Stimulated activated CD4-positive, alpha-beta T cell treated with anti-CD3 and anti-CD28 coated beads, TNF-alpha, amount 100 ng/mL, for 1 hour (primary cell): ENCODE data around the gene RAPGEF4.
"Not testable (repeated sequence)": the region's sequence is repeated elsewhere in the genome, so short reads cannot be mapped to it uniquely, and the experiment has no call there.

Source experiments
- DNase-seq, 3 donors: peaks; one replicate each; pipeline ENCODE4 v3.0.0-alpha.2; 2020; ENCODE audit warnings: low read depth in 3 of 3, low spot score in 1 of 3

Gene RAPGEF4

DNA sequence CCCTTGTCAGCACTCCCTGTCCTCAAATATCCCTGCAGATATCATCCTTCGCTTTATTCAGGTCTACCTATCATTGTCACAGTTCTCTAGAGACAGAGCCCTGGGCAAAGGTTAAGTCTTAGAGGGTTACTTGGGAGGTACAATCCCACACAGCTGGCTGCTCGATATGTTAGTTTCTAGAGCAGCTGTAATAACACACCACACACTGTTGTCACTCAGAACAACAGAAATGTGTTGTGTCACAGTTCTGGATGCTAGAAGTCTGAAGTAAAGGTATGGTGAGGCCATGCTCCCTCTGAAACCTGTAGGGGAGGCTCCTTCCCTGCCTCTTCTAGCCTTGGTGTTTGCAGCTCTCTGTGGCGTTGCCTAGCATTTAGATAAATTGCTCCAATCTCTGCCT is 9.9 kb upstream of the RAPGEF4 start:
- DNase-seq, result no peak

DNA sequence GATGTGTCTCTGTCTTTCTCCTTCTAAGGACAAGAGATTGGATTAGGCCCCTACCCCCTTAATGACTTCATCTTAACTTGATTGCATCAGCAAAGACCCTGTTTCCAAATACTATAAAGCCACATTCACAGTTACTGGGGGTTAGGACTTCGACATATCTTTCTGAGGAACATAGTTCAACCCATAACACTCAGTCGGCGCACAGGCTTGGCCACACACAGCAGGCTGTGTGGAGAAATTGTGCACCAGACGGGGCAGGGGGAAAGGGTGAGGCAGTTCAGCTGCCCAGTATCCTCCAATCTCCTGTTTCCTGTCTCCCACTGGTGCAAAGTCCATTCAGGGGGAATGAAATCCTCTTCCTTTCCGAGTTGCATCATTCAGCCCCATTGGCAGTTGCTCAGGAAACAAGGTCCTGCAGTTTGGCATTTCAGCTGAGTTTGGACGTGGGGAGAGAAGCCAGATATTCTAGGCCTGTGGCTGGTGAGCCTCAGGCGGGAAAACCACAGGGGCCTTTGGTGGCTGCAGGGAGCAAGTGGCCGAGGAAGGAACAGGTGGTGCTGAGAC is 9.4 kb upstream of the RAPGEF4 start:
- no peak for DNase-seq

DNA sequence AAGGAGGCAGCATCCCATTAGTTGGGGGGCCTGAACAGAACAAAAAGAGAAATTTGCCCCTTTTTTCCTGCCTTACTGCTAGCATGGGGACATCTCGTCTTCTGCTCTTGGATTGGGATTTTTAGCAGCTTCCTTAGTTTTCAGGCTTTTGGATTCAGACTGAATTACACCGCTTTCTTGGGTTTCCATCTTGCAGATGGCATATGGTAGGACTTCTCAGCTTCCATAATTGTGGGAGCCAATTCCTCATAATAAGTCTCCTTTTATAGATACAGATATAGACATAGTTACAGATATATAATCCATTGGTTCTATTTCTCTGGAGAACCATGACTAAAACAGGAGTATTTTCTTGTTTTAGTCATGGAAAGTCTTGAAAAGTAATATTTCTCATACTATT is 5.2 kb upstream of the RAPGEF4 start:
- no peak for DNase-seq

DNA sequence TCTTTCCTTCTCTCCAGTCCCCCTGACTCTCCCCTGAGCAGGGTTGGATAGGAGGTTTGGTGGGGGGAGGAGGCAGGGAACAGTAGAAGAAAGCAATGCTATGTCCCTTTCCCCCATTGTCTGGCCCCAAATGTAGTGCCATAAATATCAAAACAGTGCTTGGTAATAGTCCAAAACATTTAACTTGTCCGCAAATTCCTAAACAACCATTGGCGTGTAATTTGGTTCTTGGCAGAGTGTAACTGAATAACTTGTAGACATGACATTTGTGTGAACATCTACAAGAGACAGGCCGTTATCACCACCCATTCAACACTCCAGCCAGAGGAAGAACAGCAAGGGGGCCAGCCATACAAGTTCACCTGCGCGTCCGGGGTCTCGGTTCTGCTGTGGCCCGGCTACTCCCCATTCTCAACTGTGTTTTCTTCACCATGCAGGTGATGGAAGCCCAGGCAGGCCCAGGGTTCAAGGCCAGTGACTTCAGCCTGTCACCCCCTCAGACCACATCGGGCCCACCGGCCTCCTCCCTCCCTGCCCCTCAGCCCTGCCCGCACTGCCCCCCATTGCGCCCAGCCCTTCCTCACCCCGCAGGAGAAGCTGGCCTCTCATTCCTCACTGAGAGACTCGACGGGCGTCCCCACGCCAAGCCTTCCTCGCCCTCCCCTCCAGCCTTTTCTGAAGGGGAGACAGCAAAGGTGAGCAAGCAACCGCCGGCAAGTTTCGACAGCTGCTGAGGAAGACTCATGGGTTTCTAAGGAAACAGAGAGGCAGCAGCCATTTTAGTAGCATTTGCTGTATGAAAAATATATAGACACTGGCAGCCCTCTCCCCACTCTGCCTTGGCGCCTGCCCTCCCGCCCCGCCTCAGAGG is 699 bp upstream of the RAPGEF4 start:
- peak in 1 of 3 donors; percentile 8 for DNase-seq

DNA sequence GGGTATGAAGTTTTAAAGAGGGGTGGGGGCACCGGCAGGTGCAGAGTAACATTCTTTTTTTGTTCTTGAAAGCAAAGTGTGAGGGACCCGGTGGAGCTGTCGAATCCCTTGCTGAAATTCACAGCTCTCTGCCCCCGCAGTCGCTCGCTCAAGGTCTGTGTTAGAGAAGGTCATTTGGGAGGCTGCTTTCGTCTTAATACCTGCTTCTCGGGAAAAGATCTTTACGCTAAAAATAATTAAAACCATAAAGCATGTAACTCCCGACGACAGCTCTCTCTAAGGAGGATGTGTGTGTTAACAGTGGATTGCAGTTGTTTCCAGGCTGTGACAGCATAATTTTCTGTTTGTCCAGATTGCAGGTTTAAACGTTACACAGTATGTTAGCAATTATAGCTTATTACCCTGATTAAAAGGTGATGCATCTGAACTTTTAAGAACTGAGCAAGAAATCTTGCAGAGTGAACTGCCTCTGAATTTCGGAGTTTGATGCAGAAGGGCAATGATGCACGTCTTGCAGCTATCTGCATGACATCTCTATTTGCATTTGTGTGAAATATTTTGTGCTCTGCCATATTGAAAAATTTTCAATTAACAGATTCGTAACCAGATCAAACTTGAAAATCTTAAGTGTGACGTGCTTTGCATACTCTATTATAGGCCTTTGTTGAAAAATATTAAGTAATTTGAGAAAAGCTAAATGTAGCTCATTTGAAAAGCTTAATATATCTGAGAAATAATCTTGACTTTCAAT is 954 bp downstream of the RAPGEF4 start:
- DNase-seq, result no peak

DNA sequence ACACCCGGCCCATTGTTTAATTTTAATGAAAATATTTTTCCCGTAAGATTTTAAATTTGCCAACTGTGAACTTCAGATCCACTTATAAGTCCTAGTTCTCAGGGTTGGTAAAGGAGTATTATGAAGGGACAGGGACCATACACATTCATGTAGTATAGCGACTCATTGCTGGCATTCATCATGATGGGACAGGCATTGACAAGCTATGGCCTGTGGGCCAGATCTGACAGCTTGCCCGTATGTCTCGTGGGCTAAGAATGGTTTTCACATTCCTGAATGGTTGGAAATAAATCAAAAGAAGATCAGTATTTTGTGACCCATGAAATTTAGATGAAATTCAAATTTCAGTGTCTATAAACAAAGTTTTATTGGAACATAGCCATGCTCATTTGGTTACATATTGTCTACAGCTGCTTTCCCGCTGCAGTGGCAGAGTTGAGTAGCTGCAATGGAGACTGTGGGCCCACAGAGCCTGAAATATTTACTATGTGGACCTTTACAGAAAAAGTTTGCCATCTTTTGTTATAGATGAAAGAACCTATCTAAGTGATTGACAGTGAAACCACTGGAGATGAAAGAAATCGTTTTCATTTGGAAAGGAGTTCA is 4.1 kb downstream of the RAPGEF4 start:
- DNase-seq, result no peak

DNA sequence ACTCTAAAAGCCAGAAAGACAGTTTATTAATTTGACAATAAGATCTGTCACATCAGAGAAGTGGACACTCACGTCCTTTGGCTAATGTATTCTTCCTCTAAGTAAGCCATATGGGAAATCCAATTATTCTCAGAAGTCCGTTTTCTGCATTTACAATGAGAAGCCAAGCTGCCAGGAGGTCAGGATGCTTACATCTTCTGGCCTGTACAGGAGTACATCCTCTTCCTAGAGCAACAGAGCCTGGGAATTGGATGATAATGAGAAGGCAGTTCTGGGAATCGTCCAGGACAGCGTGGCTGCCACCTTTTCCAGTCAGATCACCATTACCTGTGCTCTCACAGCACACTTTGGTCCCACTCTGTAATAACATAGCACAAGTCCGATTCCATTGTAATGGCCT is 5.2 kb downstream of the RAPGEF4 start:
- DNase-seq, result no peak

DNA sequence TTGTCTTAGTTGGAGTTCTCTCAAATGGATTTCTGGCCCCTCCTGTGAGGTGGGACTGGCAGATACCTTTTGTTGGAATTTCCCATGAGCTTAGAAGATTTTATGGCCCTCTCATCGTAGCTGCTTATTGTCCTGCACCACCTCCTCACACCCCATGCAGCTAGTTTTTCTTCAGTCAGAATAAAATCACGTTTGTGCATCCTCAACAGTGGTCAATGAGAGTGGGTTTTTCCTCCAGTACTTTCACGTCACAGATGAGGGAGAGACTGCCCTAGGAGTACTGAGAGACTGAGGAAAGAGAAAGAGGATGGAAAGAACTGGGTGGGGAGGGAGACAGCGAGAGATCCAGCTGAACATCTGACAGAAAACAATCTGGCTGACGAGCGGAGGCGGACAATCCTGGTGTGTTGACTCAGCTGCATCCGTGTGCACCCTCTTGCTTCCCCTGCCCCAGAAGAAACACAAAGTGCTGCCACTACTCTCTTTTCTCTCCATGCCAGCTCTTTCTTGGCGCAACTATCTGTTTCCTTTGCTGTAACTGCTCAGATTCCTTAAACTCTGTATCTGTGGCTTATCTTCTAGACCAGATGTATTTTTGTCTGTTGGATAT is 7.4 kb downstream of the RAPGEF4 start:
- DNase-seq, result no peak

DNA sequence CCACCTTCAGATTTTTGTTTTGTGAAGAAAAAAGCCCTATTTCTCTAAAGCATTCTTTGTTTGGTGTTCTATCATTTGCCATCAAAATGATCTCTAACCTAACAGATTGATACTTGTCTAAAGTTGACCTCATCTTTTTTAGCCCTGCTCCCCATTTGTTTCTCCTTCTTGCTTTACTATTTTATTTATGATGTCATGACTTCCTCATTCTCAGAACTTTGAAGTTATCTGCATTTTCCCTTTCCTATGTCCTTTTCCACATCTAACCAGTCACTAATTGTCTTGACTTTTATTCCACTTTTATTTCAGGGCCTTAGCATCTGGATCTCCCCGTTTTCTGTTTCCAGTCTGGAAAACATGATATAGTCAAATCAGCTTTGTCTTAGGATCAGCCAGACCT is 8.3 kb downstream of the RAPGEF4 start:
- DNase-seq, result no peak

DNA sequence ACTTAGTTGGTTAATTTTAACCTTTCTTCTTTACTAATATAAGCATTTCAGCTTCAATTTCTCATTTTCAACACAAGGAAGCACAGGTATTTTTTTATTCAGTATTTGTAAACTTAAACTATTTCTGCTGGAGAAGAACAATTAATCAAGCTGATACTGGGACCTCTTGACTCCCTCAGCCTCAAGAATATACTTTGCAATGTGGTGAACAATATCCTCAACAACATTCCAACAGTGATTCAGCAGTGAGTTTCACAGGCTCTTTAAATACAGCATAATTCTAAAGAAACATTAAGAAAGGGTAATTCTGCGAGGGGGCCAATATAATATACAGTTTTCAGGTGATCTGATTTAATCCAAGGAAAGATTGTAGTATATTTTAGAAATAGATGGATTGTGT is 10.0 kb downstream of the RAPGEF4 start:
- DNase-seq, result no peak

DNA sequence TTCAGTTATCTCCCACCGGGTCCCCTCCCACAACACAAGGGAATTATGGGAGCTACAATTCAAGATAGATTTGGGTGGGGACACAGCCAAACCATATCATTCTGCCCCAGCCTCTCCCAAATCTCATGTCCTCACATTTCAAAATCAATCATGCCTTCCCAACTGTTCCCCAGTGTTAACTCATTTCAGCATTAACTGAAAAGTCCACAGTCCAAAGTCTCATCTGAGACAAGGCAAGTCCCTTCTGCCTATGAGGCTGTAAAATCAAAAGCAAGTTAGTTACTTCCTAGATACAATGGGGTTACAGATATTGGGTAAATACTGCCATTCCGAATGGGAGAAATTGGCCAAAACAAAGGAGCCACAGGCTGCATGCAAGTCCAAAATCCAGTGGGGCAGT is 12.9 kb downstream of the RAPGEF4 start:
- not testable (repeated sequence) for DNase-seq

DNA sequence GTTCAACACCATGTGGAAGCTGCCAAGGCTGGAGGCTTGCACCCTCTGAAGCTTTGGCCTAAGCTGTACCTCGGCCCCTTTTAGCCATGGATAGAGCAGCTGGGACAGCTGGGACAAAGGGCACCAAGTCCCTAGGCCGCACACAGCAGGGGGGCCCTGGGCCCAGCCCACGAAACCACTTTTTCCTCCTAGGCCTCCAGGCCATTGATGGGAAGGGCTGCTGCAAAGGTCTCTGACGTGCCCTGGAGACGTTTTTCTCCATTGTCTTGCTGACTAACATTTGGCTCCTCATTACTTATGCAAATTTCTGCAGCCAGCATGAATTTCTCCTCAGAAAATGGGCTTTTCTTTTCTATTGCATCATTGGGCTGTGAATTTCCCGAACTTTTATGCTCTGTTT is 13.7 kb downstream of the RAPGEF4 start:
- no peak for DNase-seq

DNA sequence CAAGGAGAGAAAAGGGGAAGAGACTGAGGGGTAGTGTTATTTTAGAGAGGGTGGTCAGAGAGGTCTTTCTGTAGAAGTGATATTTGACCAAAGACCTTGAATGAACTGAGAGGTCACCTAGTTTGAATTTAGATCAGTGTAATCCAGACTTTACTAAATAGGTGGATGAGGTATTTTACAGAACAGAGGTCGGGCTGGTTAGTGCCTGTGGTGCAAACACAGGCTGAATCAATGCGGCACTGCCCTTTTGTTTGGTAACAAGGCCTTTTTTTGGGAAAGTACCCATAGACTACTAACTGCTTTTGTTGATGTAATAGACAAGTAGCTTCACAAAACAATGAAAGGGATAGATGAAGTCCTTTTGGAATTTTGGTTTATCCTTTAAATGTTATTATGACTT is 15.9 kb downstream of the RAPGEF4 start:
- DNase-seq, result no peak

DNA sequence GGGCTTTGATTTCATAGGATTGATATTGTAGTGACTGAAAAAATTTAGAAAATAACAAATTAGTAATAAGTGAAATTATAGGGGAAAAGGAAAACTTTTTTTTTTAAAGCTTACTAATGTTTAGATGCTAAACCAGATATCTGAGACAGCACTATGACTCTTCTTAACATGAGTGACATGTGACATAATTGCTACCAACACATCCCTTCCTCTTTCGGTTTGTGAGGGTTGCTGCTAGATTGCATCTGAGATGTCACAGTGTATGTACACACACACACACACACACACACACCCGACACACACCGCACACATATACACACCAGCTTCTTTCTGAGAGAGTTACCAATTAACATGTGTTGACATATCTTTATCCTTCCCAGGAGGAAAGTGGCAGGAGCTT is 18.0 kb downstream of the RAPGEF4 start:
- no peak for DNase-seq

DNA sequence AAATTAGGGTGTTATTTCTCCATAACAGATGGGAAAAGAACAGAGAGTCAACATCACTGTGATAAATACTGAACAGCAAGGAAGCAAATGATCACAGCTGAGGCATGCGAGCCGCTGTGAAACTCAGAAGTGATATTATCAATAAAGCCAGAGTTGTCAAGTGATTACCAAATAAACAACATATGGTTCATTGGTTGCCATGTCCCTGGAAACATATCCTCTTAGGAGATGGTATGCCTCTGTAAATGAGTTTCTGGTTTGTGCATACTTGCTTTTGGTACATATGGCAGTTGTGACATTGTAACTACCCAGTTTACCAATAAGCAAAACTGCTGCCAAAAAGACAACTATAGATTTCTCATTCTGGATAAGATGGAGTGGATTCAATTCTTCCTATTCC is 23.8 kb downstream of the RAPGEF4 start:
- DNase-seq, result no peak

DNA sequence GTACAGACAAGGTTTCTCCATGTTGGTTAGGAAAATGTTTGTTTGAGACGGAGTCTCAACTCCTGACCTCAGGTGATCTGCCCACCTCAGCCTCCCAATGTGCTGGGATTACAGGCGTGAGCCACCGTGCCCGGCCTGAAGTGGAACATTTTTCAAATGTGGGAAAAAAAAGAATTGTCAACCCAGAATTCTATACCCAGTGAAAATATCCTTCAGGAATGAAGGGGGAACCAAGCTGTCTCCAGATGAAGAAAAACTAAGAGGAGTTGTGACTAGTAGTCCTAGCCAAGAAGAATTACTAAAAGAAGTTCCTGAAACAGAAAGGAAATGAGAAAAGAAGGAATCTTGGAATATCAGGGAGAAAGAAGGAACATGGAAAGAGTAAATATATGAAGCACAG is 25.7 kb downstream of the RAPGEF4 start:
- no peak for DNase-seq

DNA sequence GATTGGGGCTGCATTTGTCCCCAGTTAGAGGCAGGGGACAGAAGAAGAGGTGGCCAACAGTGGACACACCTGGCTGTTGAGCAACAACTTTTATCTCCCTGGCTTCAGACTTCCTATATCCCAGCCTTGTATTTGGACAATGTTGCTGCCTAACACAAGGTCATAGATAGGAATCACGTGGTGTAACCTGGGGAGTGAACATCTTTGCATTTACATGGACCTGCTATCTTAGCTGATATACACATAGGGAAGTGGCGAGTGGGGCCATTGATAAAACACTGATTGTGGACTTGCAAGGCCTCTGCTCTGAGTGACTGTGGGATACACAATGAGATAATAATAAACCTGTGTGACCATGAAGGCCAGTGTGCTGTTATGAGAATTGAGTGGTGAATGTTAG is 26.9 kb downstream of the RAPGEF4 start:
- DNase-seq, result no peak

DNA sequence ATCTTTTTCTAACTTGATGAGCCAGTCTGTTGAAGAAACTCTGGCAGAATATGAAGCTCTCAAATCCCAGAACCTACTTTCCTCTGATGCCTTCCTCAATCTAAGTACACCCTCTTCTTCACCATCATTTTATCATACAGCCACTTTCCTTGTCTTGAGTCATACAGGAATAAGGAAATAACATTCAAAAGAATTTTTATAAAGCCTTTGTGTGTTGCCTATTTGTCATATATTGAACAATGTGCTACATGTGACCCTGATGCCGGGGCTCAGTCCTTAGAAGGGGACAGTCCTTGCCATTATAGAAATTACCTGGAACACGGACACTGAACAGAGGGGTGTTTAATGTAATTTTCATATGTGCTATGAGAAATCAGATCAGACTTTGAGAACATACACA is 27.4 kb downstream of the RAPGEF4 start:
- no peak for DNase-seq

DNA sequence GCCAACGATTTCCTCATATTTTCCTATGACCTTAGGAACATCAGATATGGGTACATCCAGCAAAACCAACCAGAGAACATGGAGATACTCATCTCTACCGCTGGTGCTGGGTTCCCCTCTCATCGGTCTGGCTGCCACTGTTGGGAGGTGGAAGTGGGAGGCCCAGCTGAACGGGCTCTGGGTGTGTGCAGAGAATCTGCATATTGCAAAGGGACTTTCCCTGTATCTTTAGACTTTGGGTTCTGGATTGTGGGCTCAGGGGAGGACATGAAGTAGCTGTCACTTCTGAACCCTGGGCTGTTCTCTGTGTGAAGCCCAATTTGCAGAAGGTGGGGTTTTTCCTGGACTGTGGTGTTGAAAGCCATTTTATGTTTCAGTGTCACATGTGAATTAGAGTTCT is 30.0 kb downstream of the RAPGEF4 start:
- no peak for DNase-seq

DNA sequence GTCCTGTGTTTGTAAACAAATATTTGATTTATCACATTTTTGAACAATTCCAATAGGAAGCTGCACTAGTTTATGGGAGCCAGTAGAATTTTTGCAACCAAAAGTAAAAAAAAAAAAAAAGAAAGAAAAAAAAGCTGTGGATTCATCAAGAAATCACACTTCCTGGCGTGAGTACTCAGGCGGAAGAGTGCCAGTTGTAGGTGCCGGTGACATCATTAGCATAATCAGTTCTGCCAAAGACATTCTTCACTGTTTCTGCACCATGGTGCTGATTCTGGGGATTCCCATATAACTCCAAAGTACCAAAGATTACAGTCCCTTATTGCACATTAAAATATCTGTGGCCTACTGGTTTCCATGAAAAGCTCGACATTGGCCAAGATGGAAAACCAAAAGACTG is 32.8 kb downstream of the RAPGEF4 start:
- no peak for DNase-seq

DNA sequence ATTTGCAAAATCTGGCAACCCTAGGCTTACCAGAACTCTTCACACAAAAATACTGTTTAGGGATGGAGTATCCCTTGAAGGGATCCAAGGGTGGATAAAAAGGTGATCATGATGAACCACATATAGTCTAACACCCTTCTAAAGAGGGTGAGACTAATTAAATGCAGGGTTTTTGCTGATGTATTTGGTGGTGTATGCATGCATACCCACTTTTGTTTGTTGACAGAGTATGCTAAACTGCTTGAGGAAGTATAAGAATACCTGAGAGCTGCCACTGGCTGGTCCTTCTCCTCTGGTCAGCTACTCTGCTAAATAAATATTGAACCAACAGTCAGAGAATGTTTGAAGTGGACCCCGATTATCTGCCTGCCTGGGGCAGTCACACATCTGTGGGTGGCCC is 34.2 kb downstream of the RAPGEF4 start:
- DNase-seq, result no peak
